Colonic mucosa (tissue), 4 donors: ENCODE data around the gene DACH1. TPM values are rescaled to one million over a fixed set of nuclear protein-coding genes. Genes with fewer than 3 reads are reported as not detected.

Source experiments
- DNase-seq: peaks from one replicate; pipeline ENCODE4 v3.0.0-alpha.2; 2020
- H3K27ac ChIP-seq: fragments of 200-600 bp; one replicate; pipeline ENCODE4 v1.8.0; 2021
- H3K27me3 ChIP-seq: fragments of 200-600 bp; one replicate; pipeline ENCODE4 v1.8.0; 2021
- H3K36me3 ChIP-seq: fragments of 200-600 bp; one replicate; pipeline ENCODE4 v1.8.0; 2021
- H3K4me1 ChIP-seq: fragments of 200-600 bp; one replicate; pipeline ENCODE4 v1.8.0; 2021; ENCODE audit warnings: mild to moderate bottlenecking
- H3K4me3 ChIP-seq: fragments of 200-600 bp; one replicate; pipeline ENCODE4 v1.8.0; 2021
- H3K9ac ChIP-seq, 2 donors: one replicate each; pipeline ENCODE4 v1.7.0; 2013; ENCODE audit warnings: control low read depth in 2 of 2, low read depth in 2 of 2, low read length in 2 of 2
- H3K9me3 ChIP-seq: fragments of 200-600 bp; one replicate; pipeline ENCODE4 v1.8.0; 2021
- intact Hi-C: fragments of 100-400 bp; cut with DNase I; formaldehyde crosslinking; loops from one replicate; pipeline ENCODE4 v1.14.1; 2022
- total RNA-seq, 2 donors: library from RNA; stranded (reverse); fragmentation: NEBNext Ultra II Directional in 1 of 2; extraction: Animal tissue kit (Norgen Biotek cat#: 25700) in 1 of 2; gene quantifications; one replicate each; pipeline ENCODE4 v1.2.1, GENCODE V29; 2021
- TF ChIP-seq, protein P1 (sequence below): fragments of 200-600 bp; IDR thresholded peaks from one replicate; pipeline ENCODE4 v1.8.0; 2022; ENCODE audit warnings: antibody characterized with exemption, mild to moderate bottlenecking
- donor health status: healthy.
- donor health status: DM: no; HTN: no; CAD: no.
- donor health status: DM: no; HTN: no; CAD: no.

DACH1 gene
- total RNA-seq, 2 donors from 2014 or later = 3.9 to 5.2 TPM

DNA sequence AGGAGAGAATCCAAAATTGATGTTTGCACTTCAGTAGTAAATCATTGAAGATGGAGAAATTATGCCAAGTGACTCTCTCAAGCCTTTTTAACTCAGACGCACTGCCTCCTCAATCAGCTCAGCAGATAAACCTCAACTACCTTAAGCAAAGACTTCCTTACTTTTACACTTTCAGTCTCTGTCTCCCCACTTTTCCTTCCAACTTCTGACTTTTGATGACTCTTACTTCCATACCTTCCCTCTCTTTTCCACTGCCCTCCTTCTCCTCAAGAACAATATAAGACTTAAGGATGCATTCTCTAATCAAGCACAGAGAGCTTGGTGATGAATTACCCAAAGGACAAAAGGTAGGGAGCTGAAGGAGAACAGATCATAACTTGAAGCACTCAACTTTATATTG, 4.8 kb upstream of the DACH1 start:
- Histone ChIP-seq H3K4me3 (no peak overlapping the region), H3K9me3 (no peaks in the 10 kb centered on the region), H3K27me3 (no peaks in the 10 kb centered on the region), H3K27ac (no peak overlapping the region), H3K4me1 (no peaks in the 10 kb centered on the region), H3K36me3 (no peaks in the 10 kb centered on the region), H3K9ac (no peak overlapping the region)
- DNase-seq = no peak
- TF ChIP-seq, protein P1, sequence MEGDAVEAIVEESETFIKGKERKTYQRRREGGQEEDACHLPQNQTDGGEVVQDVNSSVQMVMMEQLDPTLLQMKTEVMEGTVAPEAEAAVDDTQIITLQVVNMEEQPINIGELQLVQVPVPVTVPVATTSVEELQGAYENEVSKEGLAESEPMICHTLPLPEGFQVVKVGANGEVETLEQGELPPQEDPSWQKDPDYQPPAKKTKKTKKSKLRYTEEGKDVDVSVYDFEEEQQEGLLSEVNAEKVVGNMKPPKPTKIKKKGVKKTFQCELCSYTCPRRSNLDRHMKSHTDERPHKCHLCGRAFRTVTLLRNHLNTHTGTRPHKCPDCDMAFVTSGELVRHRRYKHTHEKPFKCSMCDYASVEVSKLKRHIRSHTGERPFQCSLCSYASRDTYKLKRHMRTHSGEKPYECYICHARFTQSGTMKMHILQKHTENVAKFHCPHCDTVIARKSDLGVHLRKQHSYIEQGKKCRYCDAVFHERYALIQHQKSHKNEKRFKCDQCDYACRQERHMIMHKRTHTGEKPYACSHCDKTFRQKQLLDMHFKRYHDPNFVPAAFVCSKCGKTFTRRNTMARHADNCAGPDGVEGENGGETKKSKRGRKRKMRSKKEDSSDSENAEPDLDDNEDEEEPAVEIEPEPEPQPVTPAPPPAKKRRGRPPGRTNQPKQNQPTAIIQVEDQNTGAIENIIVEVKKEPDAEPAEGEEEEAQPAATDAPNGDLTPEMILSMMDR = no peak
- intact Hi-C loops = no loop called here

DNA sequence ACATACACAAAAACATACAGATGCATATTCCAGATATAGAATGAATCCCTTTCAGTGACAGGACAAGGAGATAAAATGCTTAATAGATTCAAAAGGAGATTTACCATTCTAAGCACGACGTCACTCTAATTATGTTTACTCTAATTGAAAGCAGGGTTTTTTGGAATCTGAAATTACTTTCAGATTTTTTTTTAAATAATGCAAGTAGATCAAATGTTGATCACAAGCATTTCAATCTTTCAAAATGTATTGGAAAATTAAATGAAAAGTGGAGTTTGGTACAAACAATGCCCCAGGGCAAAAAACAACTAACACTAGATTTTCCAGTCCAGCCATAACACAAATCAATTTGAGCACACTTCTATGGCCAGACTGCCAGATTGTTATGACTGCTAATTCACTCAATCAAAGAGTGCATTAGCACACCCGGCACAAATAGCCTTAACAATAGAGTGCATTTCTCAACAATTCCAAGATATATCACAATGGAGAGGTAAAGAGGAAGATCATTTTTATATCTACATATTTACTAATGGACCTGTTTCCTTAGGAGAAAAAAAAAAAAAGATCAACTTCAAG, 4.3 kb upstream of the DACH1 start:
- H3K27ac ChIP-seq = no peak overlapping the region
- H3K4me3 ChIP-seq = no peak overlapping the region
- no peak for DNase-seq
- no peaks in the 10 kb centered on the region for H3K9me3 ChIP-seq
- TF ChIP-seq, protein P1 = no peak
- no peaks in the 10 kb centered on the region for H3K36me3 ChIP-seq
- H3K27me3 ChIP-seq = no peaks in the 10 kb centered on the region
- no peak overlapping the region for H3K9ac ChIP-seq
- intact Hi-C loops = no loop called here
- H3K4me1 ChIP-seq = no peaks in the 10 kb centered on the region

DNA sequence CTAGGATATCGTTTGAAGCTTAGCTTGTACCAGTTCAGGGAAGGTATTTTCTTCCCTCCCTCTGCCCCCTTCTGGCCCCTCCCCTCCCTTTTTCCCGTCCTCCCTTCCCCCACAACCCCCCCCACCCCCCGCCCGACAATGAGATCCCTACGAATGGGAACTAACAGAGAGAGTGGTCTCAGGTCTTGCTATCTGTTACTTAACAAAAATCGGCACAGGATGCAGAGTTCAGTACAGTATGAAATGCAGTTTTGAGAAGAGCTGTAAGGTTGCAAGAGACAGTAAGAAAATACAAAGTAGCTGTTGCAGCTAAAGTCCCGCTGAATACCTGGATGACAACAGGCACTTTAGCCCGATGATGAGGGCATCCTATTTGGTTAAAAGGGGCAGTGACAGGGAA, 3.1 kb upstream of the DACH1 start:
- no peaks in the 10 kb centered on the region for H3K36me3 ChIP-seq
- TF ChIP-seq, protein P1 = no peak
- H3K9me3 ChIP-seq = no peaks in the 10 kb centered on the region
- no peak overlapping the region for H3K9ac ChIP-seq
- H3K27ac ChIP-seq = no peak overlapping the region
- H3K27me3 ChIP-seq = no peaks in the 10 kb centered on the region
- DNase-seq = no peak
- H3K4me3 ChIP-seq = no peak overlapping the region
- intact Hi-C loops = no loop called here
- no peaks in the 10 kb centered on the region for H3K4me1 ChIP-seq

DNA sequence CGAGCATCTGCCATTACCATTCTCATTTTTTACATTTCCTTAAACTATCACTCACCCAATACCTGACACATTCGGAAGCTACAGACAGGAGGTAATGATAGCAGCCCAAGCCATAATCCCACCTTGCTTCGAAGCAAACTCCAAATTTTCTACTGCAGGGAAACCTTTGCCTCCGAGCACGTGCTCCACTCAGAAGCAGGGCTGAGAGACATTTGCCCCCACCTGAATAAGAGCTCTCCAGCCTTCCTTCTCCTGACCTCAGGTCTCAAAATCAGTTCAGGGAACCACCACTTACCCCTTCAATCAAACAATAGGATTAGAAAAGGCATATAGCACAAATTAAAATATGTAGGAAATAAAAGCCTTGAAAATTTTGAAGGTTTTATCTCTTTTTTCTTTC, 2.3 kb upstream of the DACH1 start:
- H3K4me1 ChIP-seq = no peaks in the 10 kb centered on the region
- TF ChIP-seq, protein P1 = no peak
- no peaks in the 10 kb centered on the region for H3K9me3 ChIP-seq
- no peaks in the 10 kb centered on the region for H3K36me3 ChIP-seq
- intact Hi-C loops = no loop called here
- no peaks in the 10 kb centered on the region for H3K27me3 ChIP-seq
- no peak overlapping the region for H3K9ac ChIP-seq
- no peak for DNase-seq
- no peak overlapping the region for H3K27ac ChIP-seq
- H3K4me3 ChIP-seq = no peak overlapping the region

DNA sequence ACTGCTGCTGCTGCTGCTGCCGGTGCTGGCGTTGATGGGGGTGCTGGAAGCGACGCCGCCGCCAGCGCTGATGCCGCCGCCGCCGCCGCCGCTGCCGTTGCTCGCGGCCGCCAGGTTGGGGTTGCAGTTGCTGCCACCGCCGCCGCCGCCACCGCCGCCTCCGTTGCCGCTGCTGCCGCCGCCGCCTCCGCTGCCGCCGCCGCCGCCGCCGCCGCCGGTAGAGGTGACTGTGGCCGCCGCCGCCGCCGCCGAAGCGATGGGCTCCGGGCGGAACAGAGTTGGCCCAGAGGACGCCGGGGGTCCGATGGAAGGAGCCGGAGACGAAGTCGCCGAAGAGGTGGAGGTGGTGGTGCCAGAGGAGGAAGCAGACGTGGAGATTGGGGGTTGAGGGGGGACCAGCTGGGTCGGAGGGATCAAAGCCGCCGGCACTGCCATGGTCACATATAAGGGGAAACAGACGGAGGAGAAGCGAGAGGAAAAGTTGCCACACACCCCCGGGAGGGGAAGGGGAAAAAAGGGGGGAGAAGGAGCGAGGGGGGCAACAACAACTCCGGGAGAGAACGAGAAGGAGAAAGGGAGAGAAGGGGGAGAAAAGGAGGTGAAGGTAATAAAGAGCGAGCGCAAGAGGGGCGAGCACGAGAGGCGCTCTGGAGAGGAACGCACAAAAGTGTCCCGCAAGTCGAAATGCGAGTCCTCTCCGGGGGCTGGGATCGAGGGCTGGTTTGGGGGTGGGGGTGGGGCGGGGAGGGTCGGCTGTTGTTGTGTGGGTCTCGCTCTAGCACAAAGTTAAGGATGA, 471 bp downstream of the DACH1 start:
- Histone ChIP-seq H3K9ac (peak overlapping the region; percentile 88 to 89), H3K36me3 (no peaks in the 10 kb centered on the region), H3K27me3 (no peaks in the 10 kb centered on the region), H3K4me3 (peak overlapping the region; percentile 86), H3K4me1 (no peaks in the 10 kb centered on the region), H3K9me3 (no peaks in the 10 kb centered on the region), H3K27ac (peak overlapping the region; percentile 82)
- TF ChIP-seq, protein P1 = no peak
- intact Hi-C loops = no loop called here
- peak; percentile 40 for DNase-seq
